ENCODE results near the gene SLC39A1. TPM values are rescaled to one million over a fixed set of nuclear protein-coding genes. Genes with fewer than 3 reads are reported as not detected.
A peak's percentile ranks its signal among the peaks of the same experiment; 100 is the strongest.

SLC39A1 gene
- polyA plus RNA-seq, 1 experiment, result 84.0 TPM

DNA sequence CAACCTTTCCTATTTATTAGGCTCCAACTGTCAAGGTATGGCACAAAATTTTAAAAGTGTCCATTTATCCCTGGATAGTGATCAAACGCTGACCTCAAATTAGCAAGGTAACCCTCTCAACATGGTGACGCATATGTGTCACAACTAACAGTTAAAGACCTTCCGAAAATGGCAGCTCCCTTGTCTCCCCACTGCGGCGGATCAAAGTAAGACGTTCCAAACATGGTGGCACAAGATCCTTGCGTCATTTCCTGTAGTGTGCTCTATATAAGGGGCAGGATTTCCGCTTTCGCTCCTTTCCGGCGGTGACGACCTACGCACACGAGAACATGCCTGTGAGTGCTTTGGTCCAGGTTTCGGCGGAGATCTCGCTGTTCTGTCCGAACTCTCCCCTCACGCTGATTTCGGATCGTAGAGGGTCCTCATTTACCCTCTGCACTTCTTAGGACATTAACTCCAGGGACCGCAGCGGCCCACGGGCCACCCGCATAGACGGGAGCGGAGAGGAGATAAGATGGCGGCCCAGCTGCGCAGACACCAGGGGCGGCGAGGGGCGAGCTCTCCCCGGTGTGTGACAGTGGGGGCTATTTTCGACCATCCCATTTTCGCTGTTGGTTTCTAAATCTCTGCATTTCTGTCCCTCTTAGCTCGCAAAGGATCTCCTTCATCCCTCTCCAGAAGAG lies 27.3 kb upstream of the SLC39A1 start, which contains the start of gene RPS27:
Gene RPS27 (plus strand): TSS at position 295 of the 683 bp plus-strand sequence. CDS start 35 bp downstream, at position 330.
- TF ChIP-seq, protein P1, sequence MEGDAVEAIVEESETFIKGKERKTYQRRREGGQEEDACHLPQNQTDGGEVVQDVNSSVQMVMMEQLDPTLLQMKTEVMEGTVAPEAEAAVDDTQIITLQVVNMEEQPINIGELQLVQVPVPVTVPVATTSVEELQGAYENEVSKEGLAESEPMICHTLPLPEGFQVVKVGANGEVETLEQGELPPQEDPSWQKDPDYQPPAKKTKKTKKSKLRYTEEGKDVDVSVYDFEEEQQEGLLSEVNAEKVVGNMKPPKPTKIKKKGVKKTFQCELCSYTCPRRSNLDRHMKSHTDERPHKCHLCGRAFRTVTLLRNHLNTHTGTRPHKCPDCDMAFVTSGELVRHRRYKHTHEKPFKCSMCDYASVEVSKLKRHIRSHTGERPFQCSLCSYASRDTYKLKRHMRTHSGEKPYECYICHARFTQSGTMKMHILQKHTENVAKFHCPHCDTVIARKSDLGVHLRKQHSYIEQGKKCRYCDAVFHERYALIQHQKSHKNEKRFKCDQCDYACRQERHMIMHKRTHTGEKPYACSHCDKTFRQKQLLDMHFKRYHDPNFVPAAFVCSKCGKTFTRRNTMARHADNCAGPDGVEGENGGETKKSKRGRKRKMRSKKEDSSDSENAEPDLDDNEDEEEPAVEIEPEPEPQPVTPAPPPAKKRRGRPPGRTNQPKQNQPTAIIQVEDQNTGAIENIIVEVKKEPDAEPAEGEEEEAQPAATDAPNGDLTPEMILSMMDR (IDR thresholded peaks at IDR 0.05; ENCODE audit: low read depth, low read length), result no peak
- CTCF ChIA-PET, result interaction anchor here (1.5 kb wide), 1 partner anchor 23 kb away, joined by 5 read pairs; the partner anchor contains the start of gene CREB3L4
- no peaks in the 10 kb centered on the region for H3K27me3 ChIP-seq (ENCODE audit: control insufficient read depth, insufficient read depth, low read length)
- POLR2A ChIA-PET, result interaction anchor here (0.5 to 2.3 kb wide), 49 partner anchors 9 to 456 kb away, joined by 3 to 35 read pairs (median 5); partner anchors contain the start of genes CREB3L4, CRTC2, DENND4B and INTS3
- peak; percentile 96 for DNase-seq (ENCODE audit: low read depth, low spot score)
- peak within 1 kb of the TSS; percentile 83 for H3K27ac ChIP-seq (ENCODE audit: low read depth, low read length)
- H3K9me3 ChIP-seq (ENCODE audit: control insufficient read depth, insufficient read depth, low read length), result no peaks in the 10 kb centered on the region; the same call in 1 of the 2 replicates
- peak within 1 kb of the TSS; percentile 88 for H3K4me3 ChIP-seq (ENCODE audit: low read depth, low read length)

DNA sequence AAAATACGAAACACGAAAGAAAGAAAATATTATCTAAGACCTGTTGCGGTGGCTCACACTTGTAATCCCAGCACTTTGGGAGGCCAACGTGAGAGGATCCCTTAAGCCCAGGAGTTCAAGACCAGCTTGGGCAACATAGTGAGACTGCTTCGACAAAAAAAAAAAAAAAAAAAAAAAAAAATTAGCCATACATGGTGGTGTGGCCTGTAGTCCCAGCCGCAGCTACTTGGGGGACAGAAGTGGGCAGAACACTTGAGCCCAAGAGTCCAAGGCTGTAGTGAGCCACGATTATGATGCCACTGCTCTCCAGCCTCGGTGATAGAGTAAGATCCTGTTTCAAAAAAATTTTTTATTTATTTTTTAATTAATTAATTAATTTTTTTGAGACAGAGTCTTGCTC lies 24.3 kb upstream of the SLC39A1 start:
- no peaks in the 10 kb centered on the region; the same call in 1 of the 2 replicates for H3K9me3 ChIP-seq (ENCODE audit: control insufficient read depth, insufficient read depth, low read length)
- TF ChIP-seq, protein P1 (IDR thresholded peaks at IDR 0.05; ENCODE audit: low read depth, low read length), result no peak
- POLR2A ChIA-PET, result interaction anchor here (0.6 to 3.4 kb wide), 4 partner anchors 20 to 196 kb away, joined by 3 to 22 read pairs (median 4); partner anchors contain the start of genes CREB3L4 and CRTC2
- CTCF ChIA-PET, result interaction anchor here (0.7 to 2.8 kb wide), 22 partner anchors 9 to 477 kb away, joined by 3 to 46 read pairs (median 4); partner anchors contain the start of genes CREB3L4, JTB and SLC27A3
- H3K4me3 ChIP-seq (ENCODE audit: low read depth, low read length), result no peak overlapping the region
- no peak overlapping the region for H3K27ac ChIP-seq (ENCODE audit: low read depth, low read length)
- no peak for DNase-seq (ENCODE audit: low read depth, low spot score)
- no peaks in the 10 kb centered on the region for H3K27me3 ChIP-seq (ENCODE audit: control insufficient read depth, insufficient read depth, low read length)

DNA sequence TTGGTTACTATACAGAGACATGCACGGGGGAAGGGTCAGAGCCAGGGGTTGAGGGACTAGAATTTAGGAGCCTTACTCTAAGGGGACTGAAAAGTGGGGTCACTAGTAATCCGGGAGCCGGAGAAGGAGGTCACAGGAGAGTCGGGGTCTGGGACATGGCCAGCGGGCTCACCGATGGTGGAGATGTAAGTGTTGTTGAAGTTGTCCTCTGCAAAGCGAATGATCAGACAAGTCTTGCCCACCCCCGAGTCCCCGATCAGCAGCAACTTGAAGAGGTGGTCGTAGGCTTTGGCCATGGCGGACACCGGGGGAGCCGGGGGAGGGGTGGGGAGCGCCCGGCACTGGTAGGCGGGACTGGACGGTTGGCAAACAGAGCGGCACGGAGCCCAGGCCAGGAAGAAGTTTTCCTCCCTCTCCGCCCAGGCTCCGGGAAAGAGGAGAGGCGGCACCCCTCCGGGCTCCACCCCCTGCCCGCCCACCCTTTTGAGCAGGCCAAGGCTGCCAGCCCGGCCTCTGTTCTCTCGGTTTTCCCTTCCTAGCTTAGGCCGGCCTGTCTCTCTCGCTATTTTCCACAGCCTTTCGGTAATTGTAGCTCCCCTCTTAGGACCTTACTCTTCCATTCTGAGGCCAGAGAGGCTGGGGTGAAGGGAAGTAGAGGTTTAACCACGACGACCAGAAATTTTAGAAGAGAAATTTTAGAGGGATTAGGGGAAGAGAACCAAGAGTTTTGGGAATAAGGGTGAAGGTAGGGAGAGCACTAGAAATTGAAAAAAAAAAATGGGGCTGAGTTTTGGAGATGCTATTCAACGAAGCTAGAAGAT lies 22.8 kb upstream of the SLC39A1 start, which contains the start of gene RAB13:
Gene RAB13 (minus strand): TSS at position 399 of the 821 bp plus-strand sequence. CDS start 103 bp downstream, at position 296.
- ChIA-PET POLR2A (interaction anchor here (0.9 to 3.4 kb wide), 4 partner anchors 9 to 28 kb away, joined by 5 to 22 read pairs (median 10); partner anchors contain the start of genes CREB3L4, CRTC2, JTB and SLC39A1), CTCF (interaction anchor here (0.6 to 2.8 kb wide), 49 partner anchors 8 to 1982 kb away, joined by 3 to 46 read pairs (median 5); partner anchors contain the start of genes CREB3L4, DENND4B, JTB and SLC27A3)
- no peak for DNase-seq (ENCODE audit: low read depth, low spot score)
- Histone ChIP-seq H3K9me3 (ENCODE audit: control insufficient read depth, insufficient read depth, low read length) (no peaks in the 10 kb centered on the region; the same call in 1 of the 2 replicates), H3K27ac (ENCODE audit: low read depth, low read length) (peak within 1 kb of the TSS; percentile 80), H3K4me3 (ENCODE audit: low read depth, low read length) (peak within 1 kb of the TSS; percentile 73), H3K27me3 (ENCODE audit: control insufficient read depth, insufficient read depth, low read length) (no peaks in the 10 kb centered on the region)
- TF ChIP-seq, protein P1 (IDR thresholded peaks at IDR 0.05; ENCODE audit: low read depth, low read length), result no peak

DNA sequence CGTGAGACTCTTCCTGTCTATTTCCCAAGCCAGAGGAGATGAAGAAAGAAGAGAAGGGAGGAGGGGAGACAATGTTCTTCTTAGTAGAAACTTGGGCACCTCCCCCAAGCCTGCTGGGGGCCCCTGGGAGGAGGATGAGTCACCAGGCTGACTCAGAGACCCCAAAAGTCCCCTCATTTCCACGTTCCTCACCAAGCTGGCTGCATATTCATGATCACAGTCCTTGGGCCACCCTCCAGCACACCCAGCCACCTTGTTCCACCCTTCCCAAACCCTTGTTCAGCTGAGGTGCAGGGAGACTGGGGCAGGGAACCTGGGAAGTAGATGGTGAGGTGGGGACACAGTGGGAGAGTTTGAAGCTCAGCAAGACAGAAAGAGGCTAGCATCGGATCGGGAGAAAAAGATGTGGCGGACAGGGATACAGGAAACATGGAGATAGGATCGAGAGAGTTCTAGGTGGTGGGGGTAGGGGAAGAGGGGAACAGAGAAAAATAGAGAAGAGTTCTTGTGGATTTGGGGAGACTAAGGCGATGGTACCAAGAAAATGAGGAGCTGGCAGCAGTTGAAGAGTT lies 22.1 kb upstream of the SLC39A1 start:
- peak overlapping the region; percentile 73 for H3K4me3 ChIP-seq (ENCODE audit: low read depth, low read length)
- DNase-seq (ENCODE audit: low read depth, low spot score), result no peak
- peak overlapping the region; percentile 80 for H3K27ac ChIP-seq (ENCODE audit: low read depth, low read length)
- TF ChIP-seq, protein P1 (IDR thresholded peaks at IDR 0.05; ENCODE audit: low read depth, low read length), result no peak
- H3K27me3 ChIP-seq (ENCODE audit: control insufficient read depth, insufficient read depth, low read length), result no peaks in the 10 kb centered on the region
- ChIA-PET CTCF (interaction anchor here (0.6 to 2.8 kb wide), 5 partner anchors 8 to 475 kb away, joined by 3 to 46 read pairs (median 13); partner anchors contain the start of gene JTB), POLR2A (interaction anchor here (0.7 to 3.4 kb wide), 5 partner anchors 8 to 39 kb away, joined by 3 to 22 read pairs (median 7); partner anchors contain the start of genes CREB3L4, CRTC2, DENND4B and JTB)
- no peaks in the 10 kb centered on the region; the same call in 1 of the 2 replicates for H3K9me3 ChIP-seq (ENCODE audit: control insufficient read depth, insufficient read depth, low read length)
